Measurements from ENCODE around the gene POU2F2. TPM values are rescaled to one million over a fixed set of nuclear protein-coding genes. Genes with fewer than 3 reads are reported as not detected.

POU2F2 gene
- total RNA-seq, 1 experiment from 2014 or later: 2.9 TPM

DNA sequence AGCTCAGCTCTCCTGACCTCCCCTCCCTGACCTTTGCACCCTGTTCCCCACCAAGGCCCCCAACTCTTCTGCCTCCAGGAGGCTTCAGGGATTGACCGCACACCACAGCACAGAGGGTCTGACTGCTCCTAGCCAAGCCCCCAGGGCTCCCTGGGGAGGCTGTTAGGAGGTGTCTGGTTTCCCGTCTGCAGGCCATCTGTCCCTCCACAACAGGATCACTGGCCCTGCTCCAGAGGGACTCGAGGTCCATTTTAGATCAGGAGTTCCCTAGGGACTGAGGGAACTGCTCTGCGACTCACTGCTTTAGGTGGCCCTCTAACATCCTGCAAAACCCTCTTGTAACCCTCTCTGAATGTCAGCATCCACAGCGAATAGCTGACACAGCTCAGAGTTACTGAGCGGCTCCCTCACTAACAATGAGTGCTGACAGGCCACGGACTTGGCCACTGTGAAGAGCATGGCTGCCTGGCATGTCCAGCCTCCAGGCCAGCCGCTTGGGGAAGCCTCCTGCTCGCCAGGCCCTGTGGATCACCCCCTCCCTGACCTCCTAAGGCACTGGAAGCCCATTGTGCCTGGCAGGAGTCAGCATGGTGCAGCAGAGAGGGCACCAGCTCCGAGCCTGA, 79.9 kb downstream of the POU2F2 start:
- Histone ChIP-seq H3K4me2 (peak overlapping the region; percentile 43), H3K27ac (peak overlapping the region; percentile 76)
- POLR2A ChIA-PET (ENCODE audit: unreplicated experiment): interaction anchor here (0.6 to 1.2 kb wide), 2 partner anchors 24 to 1229 kb away, joined by 3 to 10 read pairs; partner anchors contain the start of gene ZNF574

DNA sequence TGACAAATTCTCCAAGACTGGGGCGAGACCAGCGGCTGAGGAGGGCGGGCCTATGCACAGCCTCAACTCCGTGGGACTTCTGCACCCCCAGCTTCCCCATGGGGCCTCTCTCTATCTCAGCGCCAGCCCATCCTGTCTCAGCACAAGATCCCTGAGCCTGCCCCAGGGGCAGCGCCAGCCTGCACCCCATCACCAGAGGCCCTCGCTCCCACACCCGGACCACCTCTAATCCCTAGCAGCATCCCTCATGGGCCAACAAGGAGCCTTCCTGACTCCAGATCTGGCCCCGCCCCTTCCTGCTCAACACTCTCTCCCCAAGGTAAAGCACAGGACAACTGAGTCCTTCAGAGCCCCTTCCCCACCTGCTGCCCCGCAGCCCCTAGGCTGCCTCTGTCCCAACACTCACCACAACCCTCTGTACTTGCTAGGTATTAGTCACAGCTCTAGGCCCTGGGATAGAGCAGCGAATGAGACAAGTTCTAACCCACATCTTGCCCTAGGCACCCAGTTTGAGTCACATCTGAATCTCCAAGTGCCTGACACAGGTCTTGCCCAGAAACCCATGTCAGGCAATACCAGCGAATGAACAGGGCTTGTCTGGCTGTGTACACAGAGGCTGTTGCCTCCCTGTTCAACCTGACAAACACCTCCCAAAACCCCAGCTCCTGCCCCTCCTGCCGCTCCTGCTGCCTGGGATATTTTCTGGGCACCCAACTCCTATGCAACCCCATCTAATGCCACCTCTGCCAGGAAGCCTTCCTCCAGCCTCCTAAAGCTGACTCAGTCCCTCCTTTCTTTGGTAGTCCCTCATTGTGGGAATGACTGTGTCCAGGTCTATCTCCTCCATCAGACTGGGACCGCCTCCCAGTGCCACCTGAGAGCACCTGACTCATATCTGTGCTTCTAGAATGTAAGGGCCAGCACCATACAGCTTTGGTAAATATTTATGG, 80.8 kb downstream of the POU2F2 start:
- no peak for TF ChIP-seq EZH2 (IDR thresholded peaks at IDR 0.05; ENCODE audit: low read depth)
- TF ChIP-seq, protein P1, sequence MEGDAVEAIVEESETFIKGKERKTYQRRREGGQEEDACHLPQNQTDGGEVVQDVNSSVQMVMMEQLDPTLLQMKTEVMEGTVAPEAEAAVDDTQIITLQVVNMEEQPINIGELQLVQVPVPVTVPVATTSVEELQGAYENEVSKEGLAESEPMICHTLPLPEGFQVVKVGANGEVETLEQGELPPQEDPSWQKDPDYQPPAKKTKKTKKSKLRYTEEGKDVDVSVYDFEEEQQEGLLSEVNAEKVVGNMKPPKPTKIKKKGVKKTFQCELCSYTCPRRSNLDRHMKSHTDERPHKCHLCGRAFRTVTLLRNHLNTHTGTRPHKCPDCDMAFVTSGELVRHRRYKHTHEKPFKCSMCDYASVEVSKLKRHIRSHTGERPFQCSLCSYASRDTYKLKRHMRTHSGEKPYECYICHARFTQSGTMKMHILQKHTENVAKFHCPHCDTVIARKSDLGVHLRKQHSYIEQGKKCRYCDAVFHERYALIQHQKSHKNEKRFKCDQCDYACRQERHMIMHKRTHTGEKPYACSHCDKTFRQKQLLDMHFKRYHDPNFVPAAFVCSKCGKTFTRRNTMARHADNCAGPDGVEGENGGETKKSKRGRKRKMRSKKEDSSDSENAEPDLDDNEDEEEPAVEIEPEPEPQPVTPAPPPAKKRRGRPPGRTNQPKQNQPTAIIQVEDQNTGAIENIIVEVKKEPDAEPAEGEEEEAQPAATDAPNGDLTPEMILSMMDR (conservative IDR thresholded peaks at IDR 0.05): no peak
- Histone ChIP-seq H3K27ac (peak overlapping the region; percentile 76), H3K4me1 (replicated peaks; ENCODE audit: insufficient read depth) (peaks cover 35% of the 10 kb centered on the region), H2AFZ (no peak overlapping the region), H3K4me2 (peak overlapping the region; percentile 43), H4K20me1 (ENCODE audit: insufficient read depth) (no peaks in the 10 kb centered on the region), H3K4me3 (no peak overlapping the region), H3K79me2 (ENCODE audit: low read depth) (no peaks in the 10 kb centered on the region), H3K9me3 (ENCODE audit: insufficient read depth, low read depth) (no peaks in the 10 kb centered on the region), H3F3A (ENCODE audit: insufficient read depth, low read depth) (peaks cover 28% of the 10 kb centered on the region), H3K36me3 (ENCODE audit: low read depth) (no peaks in the 10 kb centered on the region), H3K27me3 (ENCODE audit: insufficient read depth, low read depth) (no peaks in the 10 kb centered on the region), H3K9me2 (ENCODE audit: insufficient read depth) (no peaks in the 10 kb centered on the region)
- ChIA-PET CTCF (interaction anchor here (1.0 kb wide), 1 partner anchor 16 kb away, joined by 7 read pairs; no protein-coding TSS in a partner anchor), POLR2A (ENCODE audit: unreplicated experiment) (interaction anchor here (0.6 to 1.2 kb wide), 3 partner anchors 25 to 1228 kb away, joined by 3 to 17 read pairs (median 10); partner anchors contain the start of gene ZNF574)
- DNase-seq: peak; percentile 78 to 96
- no TSS peak for BruUV-seq (replicated peaks)
- intact Hi-C loops (cut with micrococcal nuclease; ENCODE audit: unreplicated experiment): no loop called here

More for the DNA sequence above, 79.9 kb downstream of the POU2F2 start:
- Histone ChIP-seq H3K9me3 (ENCODE audit: insufficient read depth, low read depth) (no peaks in the 10 kb centered on the region), H3K4me1 (replicated peaks; ENCODE audit: insufficient read depth) (peaks cover 35% of the 10 kb centered on the region), H3K36me3 (ENCODE audit: low read depth) (no peaks in the 10 kb centered on the region), H3K79me2 (ENCODE audit: low read depth) (no peaks in the 10 kb centered on the region), H3K9me2 (ENCODE audit: insufficient read depth) (no peaks in the 10 kb centered on the region), H3K4me3 (no peak overlapping the region), H4K20me1 (ENCODE audit: insufficient read depth) (no peaks in the 10 kb centered on the region), H2AFZ (no peak overlapping the region), H3K27me3 (ENCODE audit: insufficient read depth, low read depth) (no peaks in the 10 kb centered on the region), H3F3A (ENCODE audit: insufficient read depth, low read depth) (peaks cover 31% of the 10 kb centered on the region)
- intact Hi-C loops (cut with micrococcal nuclease; ENCODE audit: unreplicated experiment): no loop called here
- TF ChIP-seq, protein P1 (conservative IDR thresholded peaks at IDR 0.05): no peak
- TF ChIP-seq EZH2 (IDR thresholded peaks at IDR 0.05; ENCODE audit: low read depth): no peak
- no TSS peak for BruUV-seq (replicated peaks)
- CTCF ChIA-PET: interaction anchor here (1.0 kb wide), 1 partner anchor 17 kb away, joined by 7 read pairs; no protein-coding TSS in a partner anchor
- DNase-seq: no peak

DNA sequence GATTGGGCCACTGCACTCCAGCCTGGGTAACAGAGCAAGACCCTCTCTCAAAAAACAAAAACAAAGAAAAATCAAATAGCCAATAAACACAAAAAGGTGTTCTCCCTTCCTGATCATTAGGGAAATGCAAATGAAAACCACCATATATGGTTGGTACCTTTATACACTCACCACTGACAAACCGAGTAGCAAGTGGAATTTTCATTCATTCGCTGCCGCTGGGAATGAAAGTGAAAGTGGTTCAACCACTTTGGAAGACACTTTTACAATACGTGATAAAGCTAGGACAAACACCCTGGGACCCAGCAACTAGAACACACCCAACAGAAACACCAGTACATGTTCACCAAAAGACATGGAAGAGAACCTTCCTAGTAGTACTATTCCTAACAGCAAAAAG, 83.3 kb downstream of the POU2F2 start:
- H3K4me2 ChIP-seq: peak overlapping the region; percentile 32; the same call in 1 of the 2 replicates
- H3K4me3 ChIP-seq: peak overlapping the region; percentile 18; the same call in 1 of the 2 replicates
- no TSS peak for BruUV-seq (replicated peaks)

More for the DNA sequence above, 83.3 kb downstream of the POU2F2 start:
- Histone ChIP-seq H3K9me3 (ENCODE audit: insufficient read depth, low read depth) (no peaks in the 10 kb centered on the region), H2AFZ (no peak overlapping the region), H3K27ac (no peak overlapping the region), H3F3A (ENCODE audit: insufficient read depth, low read depth) (peaks cover 28% of the 10 kb centered on the region), H3K36me3 (ENCODE audit: low read depth) (no peaks in the 10 kb centered on the region), H4K20me1 (ENCODE audit: insufficient read depth) (no peaks in the 10 kb centered on the region), H3K27me3 (ENCODE audit: insufficient read depth, low read depth) (no peaks in the 10 kb centered on the region), H3K79me2 (ENCODE audit: low read depth) (no peaks in the 10 kb centered on the region), H3K4me1 (replicated peaks; ENCODE audit: insufficient read depth) (peaks cover 34% of the 10 kb centered on the region), H3K9me2 (ENCODE audit: insufficient read depth) (no peaks in the 10 kb centered on the region)
- POLR2A ChIA-PET (ENCODE audit: unreplicated experiment): interaction anchor here (0.6 kb wide), 1 partner anchor 9 kb away, joined by 3 read pairs; no protein-coding TSS in a partner anchor
- CTCF ChIA-PET: interaction anchor here (1.2 kb wide), 1 partner anchor 14 kb away, joined by 3 read pairs; no protein-coding TSS in a partner anchor
- intact Hi-C loops (cut with micrococcal nuclease; ENCODE audit: unreplicated experiment): no loop called here
- DNase-seq: peak in 1 of 2 experiments; percentile 34
- no peak for TF ChIP-seq EZH2 (IDR thresholded peaks at IDR 0.05; ENCODE audit: low read depth)
- TF ChIP-seq, protein P1 (conservative IDR thresholded peaks at IDR 0.05): no peak
